Right atrium auricular region (tissue), 2 donors: ENCODE data around the gene UBQLN1. TPM values are rescaled to one million over a fixed set of nuclear protein-coding genes. Genes with fewer than 3 reads are reported as not detected.

ENCODE experiments used
- DNase-seq: peaks from one replicate; pipeline ENCODE4 v3.0.0-alpha.2; 2019; ENCODE audit warnings: low spot score
- H3K27ac ChIP-seq, 2 donors: fragments of 200-600 bp; sonication (generic); 1 replicate in 1 of 2; 2 replicates in 1 of 2; pipeline ENCODE4 v1.5.1; 2016 to 2019
- H3K27me3 ChIP-seq, 2 donors: fragments of 200-600 bp; sonication (generic); one replicate each; pipeline versions ENCODE4 v1.5.1 to v1.6.0; 2017 to 2019
- H3K36me3 ChIP-seq: fragments of 200-600 bp; sonication (generic); one replicate; pipeline ENCODE4 v1.5.1; 2016
- H3K4me1 ChIP-seq, 2 donors: fragments of 200-600 bp; sonication (generic); one replicate each; pipeline versions ENCODE4 v1.5.1 to v1.6.0; 2017 to 2019
- H3K4me3 ChIP-seq, 2 donors: fragments of 200-600 bp; sonication (generic); 1 replicate in 1 of 2; 2 replicates in 1 of 2; pipeline ENCODE4 v1.5.1; 2017 to 2019; ENCODE audit warnings: mild to moderate bottlenecking in 1 of 2, moderate library complexity in 1 of 2
- H3K9me3 ChIP-seq, 2 donors: fragments of 200-600 bp; sonication (generic); one replicate each; pipeline ENCODE4 v1.5.1; 2019
- CTCF ChIP-seq, 2 donors: fragments of 200-600 bp; sonication (generic); IDR thresholded peaks; one replicate each; pipeline ENCODE4 v1.5.1; 2019; ENCODE audit warnings: antibody characterized with exemption in 2 of 2
- total RNA-seq, 2 donors: library from RNA; depleted of rRNA; stranded (reverse); fragments of >200 nt; gene quantifications; one replicate each; pipeline ENCODE4 v1.1.0, GENCODE V29; 2016

UBQLN1 gene
- total RNA-seq, 2 donors from 2014 or later = 85.2 to 89.9 TPM

GRCh38 chr9:83677596-83677995, 30.2 kb downstream of the UBQLN1 start:
- H3K27ac ChIP-seq = no peak overlapping the region
- TF ChIP-seq CTCF (IDR thresholded peaks at IDR 0.05) = no peak
- no peaks in the 10 kb centered on the region for H3K9me3 ChIP-seq
- no peak for DNase-seq
- H3K4me3 ChIP-seq = no peak overlapping the region
- no peaks in the 10 kb centered on the region for H3K4me1 ChIP-seq
- no peaks in the 10 kb centered on the region for H3K27me3 ChIP-seq
- H3K36me3 ChIP-seq = peaks cover 58% of the 10 kb centered on the region

DNA sequence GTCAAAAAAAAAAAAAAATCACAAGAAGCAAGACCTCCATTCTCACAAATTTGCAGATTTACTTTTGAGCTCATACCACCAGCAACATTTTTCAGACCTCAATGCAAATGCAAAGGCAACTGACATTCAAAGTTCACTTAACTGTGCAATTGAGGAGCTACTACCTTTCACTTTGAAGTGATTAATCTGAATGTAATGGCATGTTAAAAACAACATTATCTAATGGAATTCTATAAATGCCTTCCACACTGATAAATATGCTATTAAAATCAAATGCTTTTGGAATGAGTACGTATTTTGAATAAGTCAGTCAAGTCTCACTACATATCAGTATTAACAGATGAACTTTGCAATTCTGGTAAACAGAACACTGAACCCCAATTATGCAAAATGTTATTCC, 32.3 kb downstream of the UBQLN1 start:
- H3K4me1 ChIP-seq = no peaks in the 10 kb centered on the region
- no peak for TF ChIP-seq CTCF (IDR thresholded peaks at IDR 0.05)
- no peak overlapping the region for H3K4me3 ChIP-seq
- H3K27me3 ChIP-seq = no peaks in the 10 kb centered on the region
- no peaks in the 10 kb centered on the region for H3K9me3 ChIP-seq
- H3K27ac ChIP-seq = no peak overlapping the region
- DNase-seq = no peak
- peaks cover 54% of the 10 kb centered on the region for H3K36me3 ChIP-seq

GRCh38 chr9:83671451-83671850, 36.3 kb downstream of the UBQLN1 start:
- H3K27me3 ChIP-seq = no peaks in the 10 kb centered on the region
- no peaks in the 10 kb centered on the region for H3K9me3 ChIP-seq
- H3K27ac ChIP-seq = no peak overlapping the region
- peaks cover 29% of the 10 kb centered on the region for H3K36me3 ChIP-seq
- no peaks in the 10 kb centered on the region for H3K4me1 ChIP-seq
- H3K4me3 ChIP-seq = no peak overlapping the region
- TF ChIP-seq CTCF (IDR thresholded peaks at IDR 0.05) = no peak
- no peak for DNase-seq

- H3K27ac ChIP-seq = no peak overlapping the region
- no peaks in the 10 kb centered on the region for H3K9me3 ChIP-seq
- H3K4me3 ChIP-seq = no peak overlapping the region
- H3K36me3 ChIP-seq = peaks cover 23% of the 10 kb centered on the region
- H3K4me1 ChIP-seq = no peaks in the 10 kb centered on the region
- no peak for DNase-seq
- H3K27me3 ChIP-seq = no peaks in the 10 kb centered on the region
- TF ChIP-seq CTCF (IDR thresholded peaks at IDR 0.05) = no peak
Observed at GRCh38 chr9:83670381-83670780, 37.4 kb downstream of the UBQLN1 start.

DNA sequence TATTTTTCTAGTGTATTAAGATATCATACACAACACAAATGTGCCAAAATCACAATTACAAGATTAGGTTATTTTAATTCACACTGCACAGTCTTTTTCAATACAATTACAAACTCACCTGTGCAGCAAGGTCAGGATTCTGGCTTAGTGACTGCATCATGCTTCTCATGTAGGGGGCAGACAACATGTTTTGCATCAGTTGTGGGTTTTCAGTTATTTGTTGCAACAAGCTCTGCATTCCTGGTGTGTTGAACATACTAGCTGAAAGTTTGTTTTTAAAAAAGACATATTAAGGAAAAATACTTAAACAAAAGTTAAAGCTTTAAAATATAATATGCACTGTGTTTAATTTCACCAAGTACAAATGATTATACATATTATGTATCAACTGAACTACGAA, 38.7 kb downstream of the UBQLN1 start:
- no peak overlapping the region for H3K4me3 ChIP-seq
- peaks cover 25% of the 10 kb centered on the region for H3K36me3 ChIP-seq
- no peaks in the 10 kb centered on the region for H3K9me3 ChIP-seq
- no peaks in the 10 kb centered on the region for H3K4me1 ChIP-seq
- no peaks in the 10 kb centered on the region for H3K27me3 ChIP-seq
- no peak for DNase-seq
- no peak overlapping the region for H3K27ac ChIP-seq
- TF ChIP-seq CTCF (IDR thresholded peaks at IDR 0.05) = no peak

DNA sequence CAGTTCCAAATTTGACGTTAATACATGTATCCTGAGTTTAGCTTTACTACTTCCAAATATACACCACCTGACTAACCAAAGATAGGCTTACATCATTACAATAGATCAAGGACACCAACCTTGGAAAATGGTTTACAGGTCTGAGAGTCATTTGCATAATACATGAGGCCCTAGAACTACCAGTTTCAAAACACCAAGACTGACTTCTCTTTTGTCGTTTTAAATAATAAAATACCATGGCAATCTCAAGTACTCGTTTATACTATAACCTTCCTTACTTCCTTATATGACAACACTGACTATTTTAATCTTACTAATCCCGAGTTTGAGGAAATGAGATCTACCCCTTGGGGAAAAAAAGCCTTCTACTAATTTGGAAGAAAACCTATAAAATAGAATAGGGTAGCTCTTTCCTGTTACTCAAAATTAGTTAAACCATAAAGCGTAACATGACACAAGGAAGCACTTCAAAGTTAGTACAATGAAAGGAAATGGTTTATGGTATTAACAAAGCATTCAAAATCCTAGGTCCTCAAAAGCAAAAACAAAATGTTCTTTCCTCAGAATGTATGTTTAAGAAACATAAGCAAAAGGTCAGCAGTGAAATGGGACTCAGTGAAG, 42.1 kb downstream of the UBQLN1 start:
- Histone ChIP-seq H3K27ac (peak overlapping the region in 1 of 2 donors; percentile 29), H3K9me3 (no peaks in the 10 kb centered on the region), H3K4me1 (no peaks in the 10 kb centered on the region), H3K36me3 (peaks cover 43% of the 10 kb centered on the region), H3K27me3 (no peaks in the 10 kb centered on the region), H3K4me3 (no peak overlapping the region)
- DNase-seq = no peak
- no peak for TF ChIP-seq CTCF (IDR thresholded peaks at IDR 0.05)
